ENCODE measurements around the gene CFAP65.

CFAP65 gene

DNA sequence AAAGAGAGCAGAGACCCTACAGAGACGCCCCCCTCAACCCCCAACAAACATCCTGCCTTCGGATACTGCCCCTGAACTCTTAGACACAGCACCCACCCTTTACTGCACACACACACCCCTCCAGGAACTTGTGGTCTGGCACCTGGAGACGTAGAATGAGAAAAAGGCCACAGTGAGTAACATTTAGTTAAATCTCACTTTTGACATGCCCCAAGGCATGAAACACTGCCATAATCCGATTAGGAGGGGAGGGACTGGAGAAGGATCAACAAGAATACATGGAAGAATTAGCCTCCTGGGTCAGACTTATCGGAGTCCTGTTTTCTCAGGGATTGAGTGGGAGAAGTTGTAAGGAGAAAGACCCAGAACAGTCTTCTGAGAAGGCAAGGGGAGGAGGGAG, 77.7 kb downstream of the CFAP65 start:
- DNase-seq, result no peak

DNA sequence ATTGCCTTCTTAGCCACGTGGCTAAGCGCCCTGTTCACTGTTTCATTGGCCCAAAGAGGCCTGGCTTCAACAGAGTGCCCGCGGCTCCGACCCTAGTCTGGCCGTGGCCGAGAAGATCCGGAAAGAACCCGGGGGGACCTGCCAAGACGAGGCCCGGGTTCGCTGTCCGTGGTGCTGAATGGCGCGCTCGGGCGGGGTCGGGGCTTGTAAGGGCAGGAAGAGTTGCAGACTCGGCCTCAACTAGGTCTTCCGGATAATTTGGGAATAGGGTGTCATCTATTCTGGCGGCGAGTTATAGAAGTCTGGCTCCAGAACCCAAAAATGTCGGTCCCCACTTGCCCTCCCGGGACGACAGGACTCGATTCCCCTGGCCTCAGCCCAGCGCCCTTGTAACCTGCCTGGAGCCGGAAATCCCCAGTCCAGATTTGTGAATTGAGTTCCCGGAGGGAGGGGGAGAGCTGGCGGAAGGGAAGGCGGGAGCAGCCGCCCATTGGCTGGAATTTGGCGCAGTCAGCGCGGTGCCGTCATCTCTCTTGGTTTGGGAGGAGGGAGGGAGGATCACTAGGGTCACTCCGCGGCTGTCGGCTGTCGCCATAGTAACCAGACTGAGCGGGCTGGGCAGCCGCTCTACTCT, 78.3 kb downstream of the CFAP65 start:
- DNase-seq, result peak in 3 of 4 experiments; percentile 12 to 44 (median 35)

DNA sequence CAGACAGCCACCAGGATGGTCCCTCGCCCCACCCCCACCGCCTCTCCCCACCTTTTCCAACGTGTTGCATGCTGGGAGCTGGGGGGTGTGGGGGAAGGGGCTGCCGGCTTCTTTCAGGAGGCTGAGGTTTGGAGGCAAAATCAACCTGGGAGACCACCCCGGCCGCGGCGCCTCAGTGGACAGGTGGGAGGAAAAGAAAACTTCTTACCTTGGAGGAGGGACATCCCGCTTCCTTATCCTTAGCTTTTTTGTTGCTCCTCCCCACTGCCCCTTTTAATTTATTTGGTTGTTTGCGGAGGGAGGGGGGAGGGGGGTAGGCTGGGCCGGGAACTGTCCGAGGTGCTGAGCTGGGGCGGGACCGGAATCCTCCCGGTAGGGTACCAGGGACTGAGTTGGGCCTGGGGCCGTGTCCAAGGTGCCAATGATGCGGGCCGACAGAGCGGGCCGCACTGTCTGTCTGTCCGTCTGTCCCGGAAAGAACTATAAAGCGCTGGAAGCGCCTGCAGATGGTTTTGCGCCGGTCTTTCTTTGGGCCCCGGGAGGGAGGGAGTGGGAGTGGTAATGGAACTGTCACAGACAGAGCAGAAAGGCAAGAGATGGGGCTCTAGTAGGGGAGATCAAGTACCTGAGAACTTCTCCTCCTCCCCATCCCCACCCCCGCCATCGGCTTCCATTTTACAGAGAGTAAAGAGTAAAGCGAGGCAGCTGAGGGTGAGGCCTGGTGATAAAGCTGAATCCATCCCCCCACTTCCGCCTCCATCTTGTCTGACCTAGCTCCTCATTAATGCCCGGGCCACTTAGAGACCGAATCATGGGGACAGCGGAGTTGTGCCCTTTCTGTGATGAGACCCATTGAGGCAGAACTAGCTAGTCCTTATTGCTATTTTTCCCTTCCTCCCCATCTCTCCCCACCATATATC, 79.4 kb downstream of the CFAP65 start:
- DNase-seq, result no peak

DNA sequence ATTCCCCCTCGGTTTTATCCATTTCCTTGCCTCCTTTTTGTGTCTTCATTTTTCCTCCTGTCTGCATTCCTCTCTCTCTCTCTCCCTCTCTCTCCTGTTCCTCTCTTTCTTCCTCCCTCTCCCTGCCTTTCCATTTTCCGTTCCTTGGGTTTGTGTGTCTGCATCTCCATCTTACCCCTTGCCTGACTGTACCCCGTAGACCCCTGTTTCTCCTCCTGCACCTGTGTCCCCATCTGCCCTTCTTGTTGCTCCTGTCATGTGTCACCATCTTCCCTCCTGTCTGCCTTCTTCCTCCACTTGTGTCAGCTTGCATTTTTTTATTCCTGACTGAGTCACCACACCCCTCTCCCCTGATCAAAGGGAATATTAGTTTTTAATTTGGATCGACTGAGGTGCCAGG, 80.1 kb downstream of the CFAP65 start:
- DNase-seq, result no peak

DNA sequence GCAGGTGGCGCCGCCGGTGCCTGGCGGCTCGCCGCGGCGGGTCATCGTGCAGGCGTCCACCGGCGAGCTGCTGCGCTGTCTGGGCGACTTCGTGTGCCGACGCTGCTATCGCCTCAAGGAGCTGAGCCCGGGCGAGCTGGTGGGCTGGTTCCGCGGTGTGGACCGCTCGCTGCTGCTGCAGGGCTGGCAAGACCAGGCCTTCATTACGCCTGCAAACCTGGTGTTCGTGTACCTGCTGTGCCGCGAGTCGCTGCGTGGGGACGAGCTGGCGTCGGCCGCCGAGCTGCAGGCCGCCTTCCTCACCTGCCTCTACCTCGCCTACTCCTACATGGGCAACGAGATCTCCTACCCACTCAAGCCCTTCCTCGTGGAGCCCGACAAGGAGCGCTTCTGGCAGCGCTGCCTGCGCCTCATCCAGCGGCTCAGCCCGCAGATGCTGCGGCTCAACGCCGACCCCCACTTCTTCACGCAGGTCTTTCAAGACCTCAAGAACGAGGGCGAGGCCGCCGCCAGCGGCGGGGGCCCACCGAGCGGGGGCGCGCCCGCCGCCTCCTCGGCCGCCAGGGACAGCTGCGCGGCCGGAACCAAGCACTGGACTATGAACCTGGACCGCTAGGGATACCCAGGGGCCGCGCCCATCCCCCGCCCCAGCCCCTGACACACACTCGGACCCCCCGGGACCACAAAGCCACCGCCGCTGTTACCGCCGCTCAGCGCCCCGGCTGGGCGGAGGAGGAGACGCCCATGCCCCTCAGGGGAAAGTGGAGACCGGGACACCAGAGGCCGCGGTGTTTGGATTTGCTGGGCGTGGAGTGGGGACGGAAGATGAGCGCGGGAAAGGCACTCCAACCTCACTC, 80.8 kb downstream of the CFAP65 start:
- no peak for DNase-seq

DNA sequence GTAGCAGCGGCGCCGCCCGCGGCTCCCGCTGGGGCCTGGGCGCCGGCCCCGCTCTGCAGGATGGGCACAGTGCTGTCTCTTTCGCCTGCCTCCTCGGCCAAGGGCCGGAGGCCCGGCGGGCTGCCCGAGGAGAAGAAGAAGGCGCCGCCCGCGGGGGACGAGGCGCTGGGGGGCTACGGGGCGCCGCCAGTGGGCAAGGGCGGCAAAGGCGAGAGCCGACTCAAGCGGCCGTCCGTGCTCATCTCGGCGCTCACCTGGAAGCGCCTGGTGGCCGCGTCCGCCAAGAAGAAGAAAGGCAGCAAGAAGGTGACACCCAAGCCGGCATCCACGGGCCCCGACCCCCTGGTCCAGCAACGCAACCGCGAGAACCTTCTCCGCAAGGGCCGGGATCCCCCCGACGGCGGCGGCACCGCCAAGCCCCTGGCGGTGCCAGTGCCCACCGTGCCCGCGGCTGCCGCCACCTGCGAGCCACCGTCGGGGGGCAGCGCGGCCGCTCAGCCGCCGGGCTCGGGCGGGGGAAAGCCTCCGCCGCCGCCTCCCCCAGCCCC, 81.5 kb downstream of the CFAP65 start:
- no peak for DNase-seq

DNA sequence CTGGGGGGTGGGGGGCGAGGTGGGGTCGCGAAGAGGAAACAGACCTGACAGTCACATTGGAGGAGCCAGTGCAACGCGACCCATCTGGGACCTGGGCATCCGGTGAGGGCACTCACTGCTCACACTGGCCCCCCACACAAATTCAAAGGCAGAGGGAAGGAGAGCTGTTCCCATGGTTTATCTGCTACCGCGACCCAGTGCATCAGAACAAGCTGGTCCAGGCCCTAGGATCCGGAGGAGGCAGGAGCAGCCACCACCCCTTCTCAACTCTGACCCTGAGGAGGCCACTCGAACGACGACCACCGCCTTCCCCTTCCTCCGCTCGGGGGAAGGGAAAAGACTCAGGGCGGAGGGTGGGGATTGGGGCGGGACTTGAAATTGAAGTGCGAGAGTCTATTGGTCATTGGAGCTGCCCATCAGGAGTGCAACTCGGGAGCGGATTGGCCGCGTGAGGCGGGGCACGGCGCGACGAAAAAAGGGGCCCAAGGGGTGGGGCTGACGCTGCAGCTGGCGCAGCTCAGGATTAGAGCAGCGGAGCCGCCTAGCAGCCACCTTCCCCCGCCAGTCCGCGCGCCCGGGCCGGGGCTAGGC, 82.1 kb downstream of the CFAP65 start, which contains the start of gene CDK5R2:
Gene CDK5R2 (plus strand): TSS at position 526 of the 591 bp plus-strand sequence. CDS start 155 bp downstream, outside the sequence.
- peak in 1 of 4 experiments; percentile 59 for DNase-seq

DNA sequence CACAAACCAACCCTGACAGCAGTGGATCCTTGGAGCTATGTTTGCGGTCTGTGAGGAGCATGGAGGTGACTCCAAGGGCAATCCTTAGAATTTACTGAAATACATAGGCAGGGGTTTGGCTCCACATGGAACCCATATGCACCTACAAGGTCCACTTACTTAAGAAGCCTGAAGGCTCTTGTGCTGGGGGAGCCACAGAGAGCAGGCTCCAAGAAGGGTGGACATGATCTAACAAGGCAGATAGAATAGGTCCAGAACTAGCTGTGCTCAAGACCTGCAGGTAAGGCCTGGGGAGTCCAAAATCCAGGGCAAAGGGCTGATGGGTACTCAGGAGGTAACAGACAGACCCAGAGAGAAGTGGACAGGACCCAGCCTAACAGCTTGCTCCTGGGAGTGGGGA, 83.0 kb downstream of the CFAP65 start:
- no peak for DNase-seq

DNA sequence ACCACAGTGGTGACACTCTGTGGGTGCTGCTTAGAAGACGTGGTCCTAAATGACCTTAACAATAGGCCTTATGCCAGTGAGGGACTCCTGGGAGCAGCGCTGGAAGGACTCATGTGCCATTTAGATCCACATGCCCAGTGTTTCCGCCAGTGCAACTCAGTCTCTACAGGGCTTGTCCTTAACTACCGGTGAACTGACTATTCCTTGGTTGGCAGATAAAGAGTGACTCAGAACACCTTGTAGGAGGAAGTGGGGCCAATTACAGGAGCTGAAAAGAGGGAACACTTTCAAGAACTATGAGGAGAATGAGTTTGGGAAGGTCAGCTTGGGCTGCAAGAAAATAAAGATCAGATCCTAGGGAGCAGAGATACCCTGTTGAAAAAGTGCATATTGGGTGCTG, 83.6 kb downstream of the CFAP65 start:
- DNase-seq, result no peak

DNA sequence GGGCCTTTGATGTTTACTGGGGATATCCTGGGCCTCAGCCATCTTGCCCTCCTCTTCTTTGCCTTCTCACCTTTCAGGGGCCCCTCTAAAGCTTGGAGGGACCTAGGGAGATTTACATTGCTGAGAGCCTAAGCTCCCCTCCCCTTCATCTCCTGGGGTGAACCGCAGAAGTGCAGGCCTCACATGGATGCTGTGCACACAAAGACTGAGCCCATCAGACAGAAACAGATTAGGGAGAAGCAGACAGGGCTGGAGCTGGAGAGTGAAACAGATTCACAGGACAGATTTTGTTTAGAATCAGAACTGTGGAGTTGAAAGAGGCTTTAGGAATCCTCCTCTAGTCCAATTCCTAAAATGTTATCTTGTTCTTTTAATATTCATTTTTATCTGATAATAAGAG, 85.3 kb downstream of the CFAP65 start:
- no peak for DNase-seq

DNA sequence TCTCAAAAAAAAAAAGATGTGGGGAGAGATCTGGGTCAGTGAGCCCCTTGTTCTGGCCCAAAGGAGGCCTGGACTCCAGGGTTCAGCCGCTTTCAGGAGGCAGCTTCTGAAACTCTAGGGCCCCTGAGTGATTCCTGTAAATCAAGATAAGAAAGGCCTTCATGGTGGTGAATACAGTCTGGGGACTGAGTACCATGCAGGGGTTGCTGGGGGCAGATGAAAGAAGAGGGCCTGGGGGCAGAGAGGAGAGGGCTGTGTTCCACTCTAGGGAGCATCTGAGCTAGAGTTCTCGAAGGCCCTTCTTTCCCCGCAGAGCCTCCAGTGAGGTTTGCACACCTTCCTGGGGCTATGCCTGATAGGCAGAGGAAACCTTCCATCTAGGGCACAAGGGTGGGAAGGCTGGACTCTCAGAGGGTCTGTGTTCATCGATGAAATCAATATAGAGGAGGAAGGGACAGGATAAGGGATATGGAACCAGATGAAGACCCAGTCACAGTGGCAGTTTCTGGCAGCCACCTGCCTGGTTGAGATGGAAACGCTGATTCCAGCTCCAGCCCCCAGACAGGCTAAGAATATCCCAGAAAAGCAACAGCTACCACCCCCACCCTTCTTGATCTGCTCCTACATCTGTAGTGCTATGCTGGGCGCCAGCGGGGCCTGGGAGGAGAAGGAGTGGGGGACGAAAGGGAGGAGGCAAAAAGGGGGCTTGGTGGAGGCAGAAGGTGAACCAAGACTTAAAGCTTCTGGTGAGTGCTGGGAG, 86.6 kb downstream of the CFAP65 start:
- no peak for DNase-seq

DNA sequence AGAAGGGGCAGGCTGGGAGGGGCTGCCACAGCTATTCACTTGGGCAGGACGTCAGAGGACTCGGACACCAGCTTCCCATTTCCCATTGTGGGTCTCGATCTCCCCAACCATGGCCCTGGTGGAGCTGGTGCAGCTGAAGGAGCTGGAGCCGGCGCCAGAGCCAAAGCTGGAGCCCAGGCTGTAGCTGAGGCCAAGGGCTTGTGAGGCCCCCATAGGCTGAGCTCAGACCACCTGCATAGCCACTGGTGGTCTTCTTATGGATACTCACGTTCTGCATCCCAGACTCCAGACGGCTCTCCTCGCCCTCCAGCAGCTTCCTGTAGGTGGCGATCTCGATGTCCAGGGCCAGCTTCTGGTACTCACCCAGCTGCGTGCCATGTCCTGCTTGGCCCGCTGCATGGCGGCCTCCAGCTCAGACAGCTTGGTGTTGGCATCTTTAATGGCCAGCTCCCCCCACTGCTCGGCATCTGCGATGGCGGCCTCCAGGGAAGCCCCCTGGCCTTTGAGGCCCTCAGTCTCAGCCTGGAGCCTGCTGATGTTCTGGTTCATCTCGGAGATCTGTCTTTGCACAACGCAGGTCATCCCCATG, 87.9 kb downstream of the CFAP65 start:
- DNase-seq, result no peak
